ENCODE measurements around the gene CYTH1. TPM values are rescaled to one million over a fixed set of nuclear protein-coding genes. Genes with fewer than 3 reads are reported as not detected.

The CYTH1 gene
- total and polyA plus RNA-seq, 12 donors: 26.0 to 141 (median 46.2) TPM

DNA sequence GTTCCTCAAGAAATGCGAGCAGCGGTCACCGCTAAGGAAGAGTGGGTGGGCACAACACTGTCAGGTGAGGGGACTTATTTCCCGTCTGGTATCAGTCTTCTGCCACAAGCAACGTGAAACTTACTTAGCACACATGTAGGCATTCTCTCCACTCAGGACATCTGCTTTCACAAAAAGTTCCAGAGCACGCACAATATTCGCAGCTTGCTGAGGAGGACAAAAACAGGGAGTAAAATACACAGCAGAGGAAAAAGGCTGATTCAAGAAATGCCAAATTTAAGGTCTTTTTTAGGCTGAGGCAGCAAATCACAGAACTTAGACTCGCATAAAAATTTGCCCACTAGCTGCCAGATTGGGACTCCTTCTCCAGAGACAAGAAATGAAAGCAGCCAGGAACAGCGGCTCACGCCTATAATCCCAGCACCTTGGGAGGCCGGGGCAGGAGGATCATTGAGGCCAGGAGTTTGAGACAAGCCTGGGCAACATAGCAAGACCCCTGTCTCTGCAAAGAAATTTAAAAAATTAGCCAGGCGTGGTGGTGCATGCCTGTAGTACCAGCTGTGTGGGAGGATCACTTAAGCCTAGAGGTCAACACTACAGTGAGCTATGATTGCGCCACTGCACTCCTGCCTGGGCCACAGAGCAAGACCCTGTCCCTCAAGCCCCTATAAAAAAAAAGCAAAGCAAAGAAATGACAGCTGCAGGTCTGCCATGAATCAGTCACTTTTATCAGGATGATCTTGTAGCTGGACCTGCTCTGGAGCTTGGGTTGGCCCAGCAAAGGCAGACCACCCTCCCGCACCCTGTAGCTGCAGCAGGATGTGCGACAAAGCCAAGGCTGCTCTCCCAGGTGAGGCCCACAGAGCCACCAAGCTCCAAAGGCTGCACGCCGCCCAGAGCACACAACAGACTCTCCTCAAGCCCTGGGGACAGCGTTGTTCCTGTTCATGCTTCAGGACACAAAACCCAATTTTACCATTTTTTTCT, 38.0 kb upstream of the CYTH1 start:
- Histone ChIP-seq H3K4me1 (replicated peaks in 1 of 2) (no peaks in the 10 kb centered on the region), H3K4me3 (no peak overlapping the region), H3K27me3 (no peaks in the 10 kb centered on the region), H3K36me3 (replicated peaks in 1 of 2) (peaks cover 0 to 97% of the 10 kb centered on the region in 2 donors), H3K27ac (peak overlapping the region in 2 of 5 donors; percentile 69 to 78), H3K9me3 (replicated peaks in 1 of 3) (no peaks in the 10 kb centered on the region)
- 86 to 94% (median 92%) methylated on average over 18 of the region's 18 CpGs for WGBS, 4 donors
- TF ChIP-seq, protein P1, sequence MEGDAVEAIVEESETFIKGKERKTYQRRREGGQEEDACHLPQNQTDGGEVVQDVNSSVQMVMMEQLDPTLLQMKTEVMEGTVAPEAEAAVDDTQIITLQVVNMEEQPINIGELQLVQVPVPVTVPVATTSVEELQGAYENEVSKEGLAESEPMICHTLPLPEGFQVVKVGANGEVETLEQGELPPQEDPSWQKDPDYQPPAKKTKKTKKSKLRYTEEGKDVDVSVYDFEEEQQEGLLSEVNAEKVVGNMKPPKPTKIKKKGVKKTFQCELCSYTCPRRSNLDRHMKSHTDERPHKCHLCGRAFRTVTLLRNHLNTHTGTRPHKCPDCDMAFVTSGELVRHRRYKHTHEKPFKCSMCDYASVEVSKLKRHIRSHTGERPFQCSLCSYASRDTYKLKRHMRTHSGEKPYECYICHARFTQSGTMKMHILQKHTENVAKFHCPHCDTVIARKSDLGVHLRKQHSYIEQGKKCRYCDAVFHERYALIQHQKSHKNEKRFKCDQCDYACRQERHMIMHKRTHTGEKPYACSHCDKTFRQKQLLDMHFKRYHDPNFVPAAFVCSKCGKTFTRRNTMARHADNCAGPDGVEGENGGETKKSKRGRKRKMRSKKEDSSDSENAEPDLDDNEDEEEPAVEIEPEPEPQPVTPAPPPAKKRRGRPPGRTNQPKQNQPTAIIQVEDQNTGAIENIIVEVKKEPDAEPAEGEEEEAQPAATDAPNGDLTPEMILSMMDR (IDR thresholded peaks at IDR 0.05): no peak
- TF ChIP-seq POLR2A (IDR thresholded peaks at IDR 0.05): no peak
- intact Hi-C loops (cut with DNase I): no loop called here
- DNase-seq: no peak

DNA sequence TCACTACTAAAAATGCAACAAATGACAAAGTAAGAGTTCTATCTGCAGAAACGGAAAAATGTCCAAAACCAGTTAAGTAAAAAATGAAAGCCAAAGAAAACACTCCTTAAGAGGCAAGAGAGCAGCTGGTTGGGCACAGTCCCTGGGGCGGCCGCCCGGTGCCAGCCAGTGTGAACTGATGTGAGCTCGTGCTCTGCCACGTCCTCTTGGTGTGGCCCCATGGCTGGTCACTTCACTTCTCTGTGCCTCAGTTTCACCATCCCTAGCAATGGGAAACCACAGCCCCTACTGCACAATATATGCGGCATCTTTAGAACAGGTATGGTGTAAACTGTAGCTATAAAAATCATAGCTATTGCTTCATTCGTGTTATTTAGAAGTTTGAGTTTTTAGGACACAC, 37.3 kb upstream of the CYTH1 start:
- no peak for TF ChIP-seq POLR2A (IDR thresholded peaks at IDR 0.05)
- TF ChIP-seq, protein P1 (IDR thresholded peaks at IDR 0.05): no peak
- Histone ChIP-seq H3K4me1 (replicated peaks in 1 of 2) (no peaks in the 10 kb centered on the region), H3K36me3 (replicated peaks in 1 of 2) (peaks cover 0 to 97% of the 10 kb centered on the region in 2 donors), H3K9me3 (replicated peaks in 1 of 3) (no peaks in the 10 kb centered on the region), H3K27me3 (no peaks in the 10 kb centered on the region), H3K4me3 (no peak overlapping the region), H3K27ac (peak overlapping the region in 2 of 5 donors; percentile 69 to 78)
- intact Hi-C loops (cut with DNase I): no loop called here
- no peak for DNase-seq
- 75 to 80% (median 77%) methylated on average over 8 of the region's 8 CpGs for WGBS, 4 donors

DNA sequence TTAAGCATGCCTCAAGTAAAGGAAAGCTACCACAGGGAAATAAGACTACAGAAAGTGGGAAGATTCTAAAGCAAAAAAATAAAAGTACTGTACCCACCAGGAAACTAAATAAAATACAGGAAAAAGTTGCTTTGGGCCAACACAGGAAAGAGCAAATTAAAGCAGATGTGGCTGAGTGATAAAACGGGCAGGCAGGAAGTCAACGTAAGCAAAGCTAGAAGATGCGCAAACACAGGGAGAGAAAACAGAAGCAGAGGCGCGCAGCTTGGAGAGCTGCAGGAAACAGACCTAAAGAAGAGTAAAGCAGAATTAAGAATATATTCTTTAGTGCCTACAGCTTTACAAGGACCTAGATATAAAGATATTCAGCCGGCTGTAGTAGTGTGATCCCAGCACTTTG, 36.9 kb upstream of the CYTH1 start:
- peak overlapping the region in 2 of 5 donors; percentile 69 to 78 for H3K27ac ChIP-seq

More for the DNA sequence above, 36.9 kb upstream of the CYTH1 start:
- no peaks in the 10 kb centered on the region for H3K9me3 ChIP-seq (replicated peaks in 1 of 3)
- no peaks in the 10 kb centered on the region for H3K27me3 ChIP-seq
- WGBS, 4 donors: 60 to 64% (median 62%) methylated on average over 6 of the region's 6 CpGs
- no peaks in the 10 kb centered on the region for H3K4me1 ChIP-seq (replicated peaks in 1 of 2)
- TF ChIP-seq, protein P1 (IDR thresholded peaks at IDR 0.05): no peak
- no peak for TF ChIP-seq POLR2A (IDR thresholded peaks at IDR 0.05)
- intact Hi-C loops (cut with DNase I): no loop called here
- peak in 1 of 7 donors; percentile 27 for DNase-seq
- H3K4me3 ChIP-seq: no peak overlapping the region
- peaks cover 0 to 97% of the 10 kb centered on the region in 2 donors for H3K36me3 ChIP-seq (replicated peaks in 1 of 2)

All from adrenal gland (tissue), 12 donors.